ENCODE data around the gene ARAP1. TPM values are rescaled to one million over a fixed set of nuclear protein-coding genes. Genes with fewer than 3 reads are reported as not detected.
A peak's percentile ranks its signal among the peaks of the same experiment; 100 is the strongest.

Gene ARAP1
- total RNA-seq, 2 experiments from 2014 or later = 65.7 to 69.8 TPM

DNA sequence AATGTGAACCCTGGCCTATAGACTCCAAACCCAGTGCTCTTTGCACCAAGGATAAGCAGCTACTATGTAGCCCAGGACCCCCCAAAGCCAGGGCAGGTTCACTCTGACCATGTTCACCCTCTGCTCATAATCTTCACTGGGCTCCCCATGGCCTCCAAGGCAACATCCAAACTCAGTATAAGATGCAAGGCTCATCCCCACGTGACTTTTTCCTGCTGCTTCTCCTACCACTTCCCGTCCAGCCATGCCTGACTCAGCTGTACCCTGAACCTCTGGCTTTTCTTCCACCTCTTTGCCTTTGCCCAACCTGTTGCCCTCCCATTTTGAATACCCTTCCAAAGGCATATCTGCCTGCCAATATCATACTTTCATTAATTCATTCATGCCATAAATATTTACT is 105.7 kb downstream of the ARAP1 start:
- Mint-ChIP-seq H3K27me3 (peaks cover 8% of the 10 kb centered on the region), H3K36me3 (ENCODE audit: low read depth) (no peaks in the 10 kb centered on the region), H3K4me3 (no peak overlapping the region), H3K4me1 (ENCODE audit: low read depth) (peaks cover 7% of the 10 kb centered on the region), H3K9me3 (no peaks in the 10 kb centered on the region), H3K27ac (no peak overlapping the region)
- no peak for TF ChIP-seq CTCF (IDR thresholded peaks at IDR 0.05)
- intact Hi-C loops (cut with DNase I, micrococcal nuclease) = no loop called here
- H3K9me3 ChIP-seq (ENCODE audit: control insufficient read depth in 1 of 2, insufficient read depth in 1 of 2, low read length in 2 of 2) = no peaks in the 10 kb centered on the region
- H3K27ac ChIP-seq (ENCODE audit: low read depth in 1 of 2, low read length in 2 of 2) = no peak overlapping the region
- ATAC-seq (ENCODE audit: poor library complexity) (no peak), DNase-seq (no peak)
- H3K4me3 ChIP-seq (ENCODE audit: low read length) = no peak overlapping the region
- no peaks in the 10 kb centered on the region for H3K36me3 ChIP-seq (ENCODE audit: insufficient read depth, low read length)
- ChIA-PET CTCF (no interaction called here), POLR2A (no interaction called here)
- peaks cover 6 to 7% of the 10 kb centered on the region in 2 experiments for H3K27me3 ChIP-seq (ENCODE audit: control insufficient read depth in 1 of 2, insufficient read depth in 2 of 2, low read length in 2 of 2)
- H3K4me1 ChIP-seq (ENCODE audit: insufficient read depth, low read length) = peaks cover 18% of the 10 kb centered on the region

- peaks cover 10 to 11% of the 10 kb centered on the region in 2 experiments for H3K27me3 ChIP-seq (ENCODE audit: control insufficient read depth in 1 of 2, insufficient read depth in 2 of 2, low read length in 2 of 2)
- H3K27ac ChIP-seq (ENCODE audit: low read depth in 1 of 2, low read length in 2 of 2) = no peak overlapping the region
- no peak for TF ChIP-seq CTCF (IDR thresholded peaks at IDR 0.05)
- Mint-ChIP-seq H3K4me1 (ENCODE audit: low read depth) (peaks cover 7% of the 10 kb centered on the region), H3K27me3 (peaks cover 8% of the 10 kb centered on the region), H3K9me3 (no peaks in the 10 kb centered on the region), H3K4me3 (no peak overlapping the region), H3K36me3 (ENCODE audit: low read depth) (no peaks in the 10 kb centered on the region), H3K27ac (no peak overlapping the region)
- ChIA-PET CTCF (no interaction called here), POLR2A (no interaction called here)
- no peaks in the 10 kb centered on the region for H3K9me3 ChIP-seq (ENCODE audit: control insufficient read depth in 1 of 2, insufficient read depth in 1 of 2, low read length in 2 of 2)
- H3K4me1 ChIP-seq (ENCODE audit: insufficient read depth, low read length) = peaks cover 19% of the 10 kb centered on the region
- no peaks in the 10 kb centered on the region for H3K36me3 ChIP-seq (ENCODE audit: insufficient read depth, low read length)
- H3K4me3 ChIP-seq (ENCODE audit: low read length) = no peak overlapping the region
- DNase-seq = no peak
- ATAC-seq (ENCODE audit: poor library complexity) = no peak
- intact Hi-C loops (cut with DNase I, micrococcal nuclease) = no loop called here
Measured at GRCh38 chr11:72646024-72646423, 106.2 kb downstream of the ARAP1 start.

DNA sequence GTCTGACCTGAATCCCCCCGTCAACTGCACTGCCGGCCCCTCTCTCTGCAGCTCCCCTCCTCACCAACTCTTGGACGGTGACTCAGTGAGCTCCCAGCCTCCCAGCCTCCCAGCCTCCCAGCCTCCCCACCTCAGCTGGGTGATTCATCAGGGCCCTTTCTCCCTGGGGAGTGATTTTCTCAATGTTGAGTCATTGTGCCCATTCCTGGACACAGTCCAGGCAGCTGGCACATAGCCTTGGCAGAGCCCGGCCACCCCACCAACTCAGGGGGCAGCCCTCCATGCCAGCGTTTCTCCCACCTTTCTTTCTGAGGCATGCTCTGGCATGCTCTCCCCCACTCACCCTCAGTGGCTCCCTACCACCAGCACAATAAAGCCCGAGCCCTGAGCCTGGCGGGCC is 108.7 kb downstream of the ARAP1 start:
- H3K36me3 ChIP-seq (ENCODE audit: insufficient read depth, low read length) = no peaks in the 10 kb centered on the region
- H3K4me1 ChIP-seq (ENCODE audit: insufficient read depth, low read length) = peaks cover 19% of the 10 kb centered on the region
- no peak for ATAC-seq (ENCODE audit: poor library complexity)
- no peak for TF ChIP-seq CTCF (IDR thresholded peaks at IDR 0.05)
- no peak overlapping the region for H3K27ac ChIP-seq (ENCODE audit: low read depth in 1 of 2, low read length in 2 of 2)
- Mint-ChIP-seq H3K27ac (no peak overlapping the region), H3K36me3 (ENCODE audit: low read depth) (no peaks in the 10 kb centered on the region), H3K9me3 (no peaks in the 10 kb centered on the region), H3K4me1 (ENCODE audit: low read depth) (peaks cover 7% of the 10 kb centered on the region), H3K4me3 (peak overlapping the region; percentile 71), H3K27me3 (peaks cover 10% of the 10 kb centered on the region)
- peak in 1 of 14 experiments; percentile 32 for DNase-seq
- peaks cover 19 to 21% of the 10 kb centered on the region in 2 experiments for H3K27me3 ChIP-seq (ENCODE audit: control insufficient read depth in 1 of 2, insufficient read depth in 2 of 2, low read length in 2 of 2)
- ChIA-PET POLR2A (no interaction called here), CTCF (interaction anchor here (1.6 to 2.5 kb wide), 3 partner anchors 51 to 58 kb away, joined by 3 to 7 read pairs (median 7); no protein-coding TSS in a partner anchor)
- H3K4me3 ChIP-seq (ENCODE audit: low read length) = no peak overlapping the region
- intact Hi-C loops (cut with DNase I, micrococcal nuclease) = loop anchor here (1.0 to 2.0 kb wide), 3 partner anchors 58 to 173 kb away; no protein-coding TSS in a partner anchor
- H3K9me3 ChIP-seq (ENCODE audit: control insufficient read depth in 1 of 2, insufficient read depth in 1 of 2, low read length in 2 of 2) = no peaks in the 10 kb centered on the region

All from CD4-positive, alpha-beta T cell (primary cell).